ENCODE data around the gene IPO5.

Gene IPO5

GRCh38 chr13:97934590-97934989 is 18.9 kb upstream of the IPO5 start:
- TF ChIP-seq, protein P1, sequence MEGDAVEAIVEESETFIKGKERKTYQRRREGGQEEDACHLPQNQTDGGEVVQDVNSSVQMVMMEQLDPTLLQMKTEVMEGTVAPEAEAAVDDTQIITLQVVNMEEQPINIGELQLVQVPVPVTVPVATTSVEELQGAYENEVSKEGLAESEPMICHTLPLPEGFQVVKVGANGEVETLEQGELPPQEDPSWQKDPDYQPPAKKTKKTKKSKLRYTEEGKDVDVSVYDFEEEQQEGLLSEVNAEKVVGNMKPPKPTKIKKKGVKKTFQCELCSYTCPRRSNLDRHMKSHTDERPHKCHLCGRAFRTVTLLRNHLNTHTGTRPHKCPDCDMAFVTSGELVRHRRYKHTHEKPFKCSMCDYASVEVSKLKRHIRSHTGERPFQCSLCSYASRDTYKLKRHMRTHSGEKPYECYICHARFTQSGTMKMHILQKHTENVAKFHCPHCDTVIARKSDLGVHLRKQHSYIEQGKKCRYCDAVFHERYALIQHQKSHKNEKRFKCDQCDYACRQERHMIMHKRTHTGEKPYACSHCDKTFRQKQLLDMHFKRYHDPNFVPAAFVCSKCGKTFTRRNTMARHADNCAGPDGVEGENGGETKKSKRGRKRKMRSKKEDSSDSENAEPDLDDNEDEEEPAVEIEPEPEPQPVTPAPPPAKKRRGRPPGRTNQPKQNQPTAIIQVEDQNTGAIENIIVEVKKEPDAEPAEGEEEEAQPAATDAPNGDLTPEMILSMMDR (IDR thresholded peaks at IDR 0.05; ENCODE audit: borderline replicate concordance, control extremely low read depth, extremely low read depth, insufficient read depth, missing control alignments) = no peak
- no peak for DNase-seq (ENCODE audit: low spot score)
- in situ Hi-C loops (cut with MboI; ENCODE audit: low sequenced_read_pairs, unreplicated experiment) = no loop called here

- DNase-seq (ENCODE audit: low spot score) = no peak
- in situ Hi-C loops (cut with MboI; ENCODE audit: low sequenced_read_pairs, unreplicated experiment) = no loop called here
- TF ChIP-seq, protein P1 (IDR thresholded peaks at IDR 0.05; ENCODE audit: borderline replicate concordance, control extremely low read depth, extremely low read depth, insufficient read depth, missing control alignments) = no peak
Observed at GRCh38 chr13:97935071-97935470, 18.4 kb upstream of the IPO5 start.

- TF ChIP-seq, protein P1 (IDR thresholded peaks at IDR 0.05; ENCODE audit: borderline replicate concordance, control extremely low read depth, extremely low read depth, insufficient read depth, missing control alignments) = no peak
- DNase-seq (ENCODE audit: low spot score) = no peak
- in situ Hi-C loops (cut with MboI; ENCODE audit: low sequenced_read_pairs, unreplicated experiment) = no loop called here
Observed at GRCh38 chr13:97936036-97936435, 17.4 kb upstream of the IPO5 start.

GRCh38 chr13:97938706-97939475 is 14.6 kb upstream of the IPO5 start:
- TF ChIP-seq, protein P1 (IDR thresholded peaks at IDR 0.05; ENCODE audit: borderline replicate concordance, control extremely low read depth, extremely low read depth, insufficient read depth, missing control alignments) = no peak
- in situ Hi-C loops (cut with MboI; ENCODE audit: low sequenced_read_pairs, unreplicated experiment) = no loop called here
- DNase-seq (ENCODE audit: low spot score) = no peak

DNA sequence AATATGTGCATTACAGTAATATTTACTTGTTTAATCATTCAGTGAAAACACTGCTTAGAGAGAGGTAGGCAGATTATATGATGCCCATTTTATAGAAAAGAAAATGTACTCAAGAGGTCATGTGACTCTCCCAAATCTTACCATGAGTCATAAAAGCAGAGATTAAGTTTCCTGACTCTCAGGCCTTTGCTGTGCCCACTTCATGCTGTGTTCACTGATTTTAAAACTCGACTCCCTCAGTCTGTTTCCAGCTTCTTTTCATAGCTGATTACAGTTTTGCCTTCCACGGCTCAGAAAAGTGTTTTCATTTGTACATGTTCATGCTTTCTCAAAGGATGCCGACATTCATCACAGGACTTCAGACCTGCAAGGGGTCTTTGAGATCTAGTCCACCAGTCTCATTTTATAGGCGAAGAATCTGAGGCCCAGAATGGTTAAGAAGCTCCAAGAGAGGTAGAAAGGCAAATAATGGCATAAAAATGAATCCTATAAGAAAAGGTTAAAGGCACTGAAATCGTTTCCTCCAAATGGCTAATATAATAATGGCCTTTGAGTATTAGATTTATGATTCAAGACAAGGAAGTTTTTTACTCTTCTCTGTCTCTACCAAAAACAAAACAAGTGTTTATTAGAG is 9.0 kb upstream of the IPO5 start:
- DNase-seq (ENCODE audit: low spot score) = no peak
- TF ChIP-seq, protein P1 (IDR thresholded peaks at IDR 0.05; ENCODE audit: borderline replicate concordance, control extremely low read depth, extremely low read depth, insufficient read depth, missing control alignments) = no peak
- in situ Hi-C loops (cut with MboI; ENCODE audit: low sequenced_read_pairs, unreplicated experiment) = no loop called here

GRCh38 chr13:97945342-97945741 is 8.1 kb upstream of the IPO5 start:
- in situ Hi-C loops (cut with MboI; ENCODE audit: low sequenced_read_pairs, unreplicated experiment) = no loop called here
- DNase-seq (ENCODE audit: low spot score) = no peak
- TF ChIP-seq, protein P1 (IDR thresholded peaks at IDR 0.05; ENCODE audit: borderline replicate concordance, control extremely low read depth, extremely low read depth, insufficient read depth, missing control alignments) = no peak

Data from GM13976 (cell line).